Esophagus muscularis mucosa (tissue), 4 donors: Measurements from ENCODE around the gene TFPI.

ENCODE experiments used
- EP300 ChIP-seq: sonication (generic); formaldehyde crosslinking; IDR thresholded peaks from one replicate; pipeline ENCODE4 v1.6.1; 2017; ENCODE audit warnings: antibody characterized with exemption
- POLR2A ChIP-seq: fragments of 450-650 bp; IDR thresholded peaks from one replicate; pipeline ENCODE4 v1.6.1; 2017; ENCODE audit warnings: antibody characterized with exemption, moderate library complexity, mild to moderate bottlenecking, low read depth
- POLR2AphosphoS5 ChIP-seq, 2 donors: sonication (generic); formaldehyde crosslinking; IDR thresholded peaks; one replicate each; pipeline ENCODE4 v1.6.1; 2017; ENCODE audit warnings: antibody characterized with exemption in 2 of 2
- TF ChIP-seq, protein P1 (sequence below), 3 experiments: fragments of 200-600 bp in 2 of 3; fragments of 450-650 bp in 1 of 3; sonication (generic) in 2 of 3; IDR thresholded peaks; one replicate each; pipeline ENCODE4 v1.5.1; 2017 to 2019; ENCODE audit warnings: antibody characterized with exemption in 3 of 3, mild to moderate bottlenecking in 2 of 3, moderate library complexity in 1 of 3

DNA sequence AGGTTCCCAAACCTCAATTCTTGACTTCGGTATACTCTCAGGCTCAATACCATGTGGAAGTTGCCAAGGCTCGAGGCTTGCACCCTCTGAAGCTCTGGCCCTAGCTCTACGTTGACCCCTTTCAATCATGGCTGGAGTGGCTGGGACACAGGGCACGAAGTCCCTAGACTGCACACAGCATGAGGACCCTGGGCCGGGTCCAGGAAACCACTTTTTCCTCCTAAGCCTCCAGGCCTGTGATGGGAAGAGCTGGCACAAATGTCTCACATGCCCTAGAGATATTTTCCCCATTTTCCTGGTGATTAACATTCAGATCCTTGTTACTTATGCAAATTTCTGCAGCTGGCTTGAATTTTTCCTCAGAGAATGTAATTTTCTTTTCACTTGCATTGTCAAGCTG lies 61.1 kb downstream of the TFPI start:
- TF ChIP-seq, protein P1, sequence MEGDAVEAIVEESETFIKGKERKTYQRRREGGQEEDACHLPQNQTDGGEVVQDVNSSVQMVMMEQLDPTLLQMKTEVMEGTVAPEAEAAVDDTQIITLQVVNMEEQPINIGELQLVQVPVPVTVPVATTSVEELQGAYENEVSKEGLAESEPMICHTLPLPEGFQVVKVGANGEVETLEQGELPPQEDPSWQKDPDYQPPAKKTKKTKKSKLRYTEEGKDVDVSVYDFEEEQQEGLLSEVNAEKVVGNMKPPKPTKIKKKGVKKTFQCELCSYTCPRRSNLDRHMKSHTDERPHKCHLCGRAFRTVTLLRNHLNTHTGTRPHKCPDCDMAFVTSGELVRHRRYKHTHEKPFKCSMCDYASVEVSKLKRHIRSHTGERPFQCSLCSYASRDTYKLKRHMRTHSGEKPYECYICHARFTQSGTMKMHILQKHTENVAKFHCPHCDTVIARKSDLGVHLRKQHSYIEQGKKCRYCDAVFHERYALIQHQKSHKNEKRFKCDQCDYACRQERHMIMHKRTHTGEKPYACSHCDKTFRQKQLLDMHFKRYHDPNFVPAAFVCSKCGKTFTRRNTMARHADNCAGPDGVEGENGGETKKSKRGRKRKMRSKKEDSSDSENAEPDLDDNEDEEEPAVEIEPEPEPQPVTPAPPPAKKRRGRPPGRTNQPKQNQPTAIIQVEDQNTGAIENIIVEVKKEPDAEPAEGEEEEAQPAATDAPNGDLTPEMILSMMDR (IDR thresholded peaks at IDR 0.05), result no peak
- no peak for TF ChIP-seq POLR2A
- TF ChIP-seq EP300, result no peak
- TF ChIP-seq POLR2AphosphoS5 (IDR thresholded peaks at IDR 0.05), result no peak
